Stimulated activated CD4-positive, alpha-beta T cell treated with anti-CD3 and anti-CD28 coated beads, Interleukin-4, amount 100 ng/mL, for 1 hour (primary cell): ENCODE results near the gene FBP1.

ENCODE experiments used
- DNase-seq: peaks from one replicate; pipeline ENCODE4 v3.0.0-alpha.2; 2020

FBP1 gene

DNA sequence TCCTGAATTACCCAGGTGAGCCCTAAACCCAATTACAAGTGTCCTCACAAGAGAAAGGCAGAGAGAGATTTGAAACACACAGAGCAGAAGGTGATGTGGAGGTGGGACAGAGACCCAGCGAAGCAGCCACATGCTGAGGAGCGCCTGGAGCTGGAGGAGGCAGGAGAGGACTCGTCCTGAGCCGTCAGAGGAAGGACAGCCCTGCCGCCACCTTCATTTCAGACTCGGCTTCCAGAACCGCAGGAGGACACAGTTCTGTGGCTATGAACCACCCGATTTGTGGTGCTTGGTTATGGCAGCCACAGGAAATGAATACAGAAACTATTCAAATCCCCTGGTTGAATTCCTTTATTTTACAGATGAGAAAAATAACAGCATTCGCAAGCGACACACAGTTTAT is 16.4 kb upstream of the FBP1 start:
- no peak for DNase-seq

DNA sequence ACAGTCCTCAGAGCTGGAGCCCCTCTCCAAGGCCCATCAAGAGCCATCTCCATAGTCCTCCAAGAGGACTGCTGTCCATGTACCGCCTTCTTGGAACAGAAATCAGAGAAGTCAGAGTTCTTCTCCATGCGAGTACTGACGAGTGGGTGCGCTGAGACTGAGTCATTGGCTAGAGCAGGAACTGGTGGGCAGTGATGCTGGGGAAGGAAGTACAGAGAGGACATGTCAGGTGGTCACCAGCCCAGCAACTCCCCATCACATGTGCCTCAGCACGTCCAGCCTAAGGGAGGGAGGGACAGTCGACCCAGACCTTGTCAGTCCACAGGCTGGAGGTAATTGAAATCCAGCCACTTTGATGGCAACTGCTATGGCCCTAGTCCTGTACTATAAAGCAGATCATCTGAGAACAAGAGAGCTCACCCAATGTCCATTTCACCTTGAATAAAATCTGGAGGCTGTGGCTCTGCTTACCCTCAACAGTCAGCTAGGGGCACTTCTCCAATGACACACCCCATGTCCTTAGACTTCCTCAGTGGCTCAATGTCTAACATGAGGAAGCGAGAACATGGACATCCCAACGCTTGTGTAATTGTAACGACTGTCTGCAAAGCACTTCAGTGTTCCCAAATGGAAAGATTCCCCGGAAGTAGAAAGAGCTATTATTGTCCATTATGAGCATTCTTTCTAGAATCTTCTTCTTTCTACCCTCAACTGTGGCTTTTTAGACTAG is 15.0 kb upstream of the FBP1 start:
- no peak for DNase-seq

DNA sequence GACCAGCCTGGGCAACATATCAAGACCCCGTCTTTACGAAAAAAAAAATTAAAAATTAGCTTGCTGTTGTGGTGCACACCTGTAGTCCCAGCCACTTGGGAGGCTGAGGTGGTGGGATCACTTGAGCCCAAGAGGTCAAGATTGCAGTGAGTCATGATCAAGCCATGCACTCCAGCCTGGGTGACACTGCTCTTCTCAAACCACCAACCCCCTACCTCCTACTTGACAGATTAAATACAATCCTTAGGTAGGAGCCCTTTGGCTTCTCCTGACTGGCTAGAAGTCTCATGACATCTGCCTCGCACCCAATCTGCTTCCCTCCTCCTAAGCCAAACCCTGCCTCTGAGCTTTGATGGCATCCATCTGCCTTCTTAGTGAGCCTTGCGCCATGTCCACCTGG is 11.6 kb upstream of the FBP1 start:
- DNase-seq = no peak

DNA sequence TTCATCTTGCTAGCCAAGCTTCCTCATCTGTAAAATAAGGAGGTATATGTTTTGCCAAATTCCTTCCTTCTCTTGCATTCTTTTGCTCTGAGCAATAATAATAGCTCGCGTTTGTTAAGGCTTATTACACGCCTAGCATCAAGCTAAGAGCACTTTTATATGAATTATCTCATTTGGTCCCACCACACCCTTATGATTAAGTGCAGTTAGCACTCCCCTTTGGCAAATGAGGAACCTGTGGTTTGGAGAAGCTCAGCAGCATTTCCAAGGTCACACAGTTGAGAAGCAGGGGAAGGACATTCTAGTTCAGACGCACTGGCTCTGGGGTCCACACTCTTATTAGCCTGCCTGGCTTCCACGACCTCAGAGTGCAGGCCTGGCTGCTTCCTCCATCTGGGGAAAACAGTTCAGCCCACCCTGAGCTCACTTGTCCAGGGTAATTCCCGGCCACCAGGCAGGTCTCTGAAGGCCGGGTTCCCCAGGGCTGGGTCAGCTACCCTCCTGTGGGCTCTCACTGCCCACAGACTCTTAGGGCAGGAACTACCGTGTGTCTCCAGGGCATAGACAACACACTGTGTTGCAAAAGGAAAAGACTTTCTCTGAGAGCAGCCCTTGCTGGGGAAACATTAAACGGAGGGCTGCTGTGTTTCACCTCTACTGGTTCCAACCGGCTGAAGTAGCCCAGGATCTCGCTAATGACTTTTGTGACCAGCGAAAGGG is 9.9 kb upstream of the FBP1 start:
- DNase-seq = no peak

DNA sequence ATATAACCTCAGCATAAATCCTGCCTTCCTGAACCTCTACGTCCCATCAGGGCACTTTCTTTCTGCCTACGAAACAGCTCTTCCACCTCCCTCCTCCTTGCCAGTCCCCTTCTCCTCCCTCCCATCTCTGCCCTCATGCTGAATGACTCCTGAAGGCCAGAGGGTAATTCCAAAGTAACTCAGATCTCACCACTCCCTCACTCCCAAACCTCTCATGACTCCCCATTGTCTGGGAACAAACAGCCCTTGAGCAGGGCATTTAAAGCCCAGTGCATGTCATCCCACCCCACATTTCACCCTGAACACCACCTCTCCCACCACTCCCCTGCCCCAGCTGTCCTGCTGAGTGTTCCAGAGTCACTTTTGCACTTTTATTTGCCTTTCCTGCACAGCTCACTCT is 8.9 kb upstream of the FBP1 start:
- no peak for DNase-seq

DNA sequence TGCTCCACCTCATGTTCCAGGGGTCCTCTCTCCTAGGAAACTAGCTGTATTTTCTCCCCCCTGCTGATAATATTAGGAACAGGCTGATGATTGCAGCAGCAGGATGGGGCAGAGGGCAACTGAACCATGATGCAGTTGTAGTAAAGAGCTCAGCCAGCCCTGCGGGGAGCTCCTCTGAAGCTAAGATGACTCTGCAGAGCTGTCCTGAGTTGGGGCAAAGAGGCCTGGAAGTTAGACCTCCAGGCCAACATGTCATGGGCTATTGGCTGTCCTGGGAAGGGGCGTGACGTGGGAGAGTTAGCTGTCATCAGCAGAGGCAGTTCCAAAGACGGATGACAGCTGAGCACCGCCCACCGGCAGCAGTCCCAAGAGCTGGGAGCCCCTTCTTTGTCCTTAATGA is 6.6 kb upstream of the FBP1 start:
- DNase-seq = no peak

DNA sequence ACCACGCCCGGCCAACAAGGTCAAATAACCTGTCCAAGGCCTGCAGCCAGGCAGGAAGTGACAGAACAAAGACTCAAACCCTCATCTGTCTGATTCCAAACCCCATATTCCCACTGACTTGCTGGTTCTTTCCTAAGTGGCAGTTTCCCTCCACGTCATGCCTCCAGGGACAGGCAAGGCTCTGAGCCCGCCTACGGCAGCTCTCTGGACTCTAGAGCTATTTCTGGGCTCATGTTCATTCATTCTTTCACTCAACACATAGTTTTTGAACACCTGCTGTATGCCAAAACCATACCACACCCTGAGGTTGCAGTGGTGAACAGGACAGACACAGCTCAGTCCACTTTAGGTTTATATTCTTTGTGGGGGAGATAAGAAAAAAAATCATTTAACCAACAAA is 5.2 kb upstream of the FBP1 start:
- DNase-seq = no peak

DNA sequence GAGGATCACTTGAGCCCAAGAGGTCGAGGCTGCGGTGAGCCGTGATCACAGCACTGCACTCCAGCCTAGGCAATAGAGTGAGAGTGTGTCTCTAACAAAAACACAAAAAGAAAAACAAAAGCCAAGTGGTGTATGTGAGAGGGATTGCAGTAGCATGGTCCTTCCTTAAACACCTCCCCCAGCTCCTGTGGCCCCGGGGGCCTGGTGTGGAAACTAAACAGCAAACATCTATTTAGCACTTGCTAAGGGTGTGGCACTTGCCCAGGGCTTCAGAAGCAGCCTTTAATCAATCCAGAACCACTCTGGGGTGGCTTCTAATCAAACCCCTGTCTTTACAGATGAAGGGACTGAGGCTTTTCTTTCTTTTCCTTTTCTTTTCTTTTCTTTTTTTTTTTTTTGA is 4.4 kb upstream of the FBP1 start:
- no peak for DNase-seq

DNA sequence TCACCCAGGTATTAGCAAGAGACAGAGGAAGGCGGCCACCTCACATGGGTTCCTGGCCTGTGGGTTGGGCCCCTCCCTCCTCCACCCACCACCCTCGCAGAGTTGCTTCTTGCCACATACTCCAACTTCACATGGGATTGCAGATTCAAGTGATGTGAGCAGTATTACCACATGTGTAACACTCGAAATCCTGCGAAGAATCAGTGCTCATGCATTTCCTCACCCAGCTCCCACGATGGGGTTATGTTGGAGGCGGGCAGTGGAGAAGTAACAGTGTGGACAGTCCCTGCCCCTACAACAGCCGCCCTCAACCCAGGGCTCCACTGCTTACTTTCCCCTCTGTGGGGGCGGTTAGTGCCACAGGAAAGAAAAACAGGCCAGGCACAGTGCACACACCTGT is 3.9 kb upstream of the FBP1 start:
- DNase-seq = no peak

DNA sequence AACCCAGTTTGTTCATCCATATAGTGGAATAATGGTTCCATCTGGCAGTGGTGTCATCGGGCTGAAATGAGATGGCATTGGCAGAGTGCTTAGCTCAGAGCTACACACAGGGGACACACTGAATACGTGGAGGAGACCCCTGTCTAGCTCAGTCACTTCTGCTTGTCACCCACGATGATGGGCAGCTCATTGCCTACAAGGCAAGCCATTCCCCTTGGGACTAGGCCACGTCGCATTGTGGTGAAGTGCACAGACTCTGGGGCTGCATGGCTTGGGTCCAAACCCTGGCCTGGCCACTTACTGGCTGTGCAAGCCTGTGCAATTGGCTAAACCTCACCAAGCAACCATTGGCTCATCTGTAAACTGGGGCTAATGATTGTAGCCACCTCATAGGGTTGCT is 3.2 kb upstream of the FBP1 start:
- DNase-seq = no peak

DNA sequence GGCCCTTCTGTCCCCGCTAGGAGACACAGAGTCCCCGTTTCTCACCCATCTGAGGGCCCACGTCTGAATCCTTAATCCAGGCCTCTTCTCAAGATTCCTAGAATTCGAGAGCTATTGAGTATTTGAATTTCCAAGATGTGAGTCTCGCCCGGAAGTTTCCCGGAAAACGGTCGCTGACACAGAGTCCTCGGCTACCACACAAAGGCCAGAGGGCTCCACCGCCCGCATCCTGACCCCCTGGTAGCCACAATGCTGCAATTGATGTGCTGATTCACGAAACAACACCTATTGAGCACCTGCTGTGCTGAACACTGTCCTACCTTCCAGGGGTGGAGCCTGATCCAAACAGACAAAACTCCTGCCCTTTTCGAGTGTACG is 670 bp upstream of the FBP1 start:
- no peak for DNase-seq

DNA sequence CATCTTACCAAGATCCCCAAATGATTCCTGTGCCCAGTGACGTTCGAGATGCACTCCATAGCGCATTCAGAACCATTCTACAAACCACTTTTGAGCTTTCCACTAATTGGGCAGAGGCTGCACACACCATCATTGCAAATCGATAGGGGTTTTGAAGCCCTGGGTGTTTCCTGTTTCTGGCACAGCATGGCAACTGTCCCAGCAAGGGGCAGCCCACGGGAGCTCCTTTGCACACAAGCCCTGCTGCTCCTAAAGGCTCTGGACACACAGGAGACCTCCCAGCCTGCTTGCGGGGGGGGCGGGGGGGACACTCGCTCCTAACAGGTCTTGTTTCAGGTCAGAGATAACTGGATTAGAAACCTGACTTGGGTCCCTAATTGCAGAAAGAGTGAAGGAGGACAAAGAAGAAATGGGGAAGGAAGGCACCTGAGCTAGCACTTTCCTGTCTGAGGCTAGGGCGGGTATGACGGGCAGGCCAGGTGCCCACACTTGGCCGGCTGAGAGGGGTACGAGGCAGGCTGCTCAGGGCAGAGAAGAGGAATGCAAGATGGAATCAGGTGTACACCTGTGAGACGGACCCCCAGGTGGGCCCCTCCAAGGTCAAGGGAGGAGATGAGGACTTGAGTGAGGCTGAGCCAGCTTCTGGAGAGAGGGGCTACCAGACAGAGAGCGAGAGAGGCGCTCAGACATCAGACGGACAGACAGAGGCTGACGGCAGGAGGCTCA is 820 bp downstream of the FBP1 start:
- DNase-seq = no peak

DNA sequence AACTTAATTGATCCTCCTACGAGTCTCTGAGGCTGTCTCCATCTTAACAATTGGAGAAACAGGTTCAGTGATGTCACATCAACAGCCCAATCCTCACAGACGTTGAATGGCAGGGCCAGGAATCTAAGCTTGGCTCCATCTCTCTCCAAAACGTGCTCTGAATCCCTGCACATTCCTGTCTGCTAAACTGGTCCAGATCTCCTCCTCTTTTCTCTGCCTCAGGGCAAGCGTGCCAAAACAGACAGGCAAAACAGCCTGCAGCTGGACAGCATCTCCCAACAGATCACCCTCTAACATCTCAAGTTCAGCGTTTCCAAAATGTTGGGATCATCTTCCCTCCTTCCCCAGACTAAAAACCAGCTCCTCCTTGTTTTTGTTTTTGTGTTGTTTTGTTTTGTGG is 6.6 kb downstream of the FBP1 start:
- DNase-seq = no peak

DNA sequence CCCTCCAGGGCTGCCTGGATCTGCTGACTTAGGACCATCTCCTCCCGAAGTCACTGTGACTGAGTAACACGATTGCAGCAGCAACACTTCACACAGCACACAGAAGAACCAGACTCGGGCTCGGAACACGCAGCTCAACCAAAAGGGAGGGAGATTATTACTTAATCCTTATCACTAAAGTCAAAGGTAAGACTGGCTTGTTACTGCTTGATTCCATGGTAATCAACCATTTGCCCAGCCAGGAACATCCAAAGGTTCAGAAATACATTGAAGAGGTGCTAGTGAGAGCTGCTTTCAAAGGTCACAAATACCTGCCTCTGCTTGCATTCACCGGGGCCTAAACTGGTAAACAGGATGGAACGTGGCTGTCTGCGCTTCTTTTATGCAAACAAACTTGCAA is 7.7 kb downstream of the FBP1 start:
- DNase-seq = no peak

DNA sequence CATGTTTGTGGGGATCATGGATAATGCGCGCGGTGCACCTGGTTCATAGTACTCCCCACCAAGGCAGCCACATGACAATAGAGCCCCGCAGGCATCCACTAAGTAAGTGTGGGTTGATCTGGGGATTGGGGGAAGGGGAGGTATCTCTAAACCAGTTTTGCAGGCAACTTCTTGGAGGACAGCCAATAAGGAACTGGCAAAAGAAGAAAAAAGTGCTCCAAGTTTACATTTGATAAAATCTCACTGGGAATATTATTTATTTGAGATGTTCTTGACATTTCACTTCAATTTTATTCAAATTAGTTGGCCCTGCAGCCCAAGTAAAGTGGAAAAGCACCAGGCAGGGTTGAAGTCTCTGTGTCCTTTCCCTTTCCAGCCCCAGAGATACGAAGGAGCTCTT is 8.5 kb downstream of the FBP1 start:
- no peak for DNase-seq

DNA sequence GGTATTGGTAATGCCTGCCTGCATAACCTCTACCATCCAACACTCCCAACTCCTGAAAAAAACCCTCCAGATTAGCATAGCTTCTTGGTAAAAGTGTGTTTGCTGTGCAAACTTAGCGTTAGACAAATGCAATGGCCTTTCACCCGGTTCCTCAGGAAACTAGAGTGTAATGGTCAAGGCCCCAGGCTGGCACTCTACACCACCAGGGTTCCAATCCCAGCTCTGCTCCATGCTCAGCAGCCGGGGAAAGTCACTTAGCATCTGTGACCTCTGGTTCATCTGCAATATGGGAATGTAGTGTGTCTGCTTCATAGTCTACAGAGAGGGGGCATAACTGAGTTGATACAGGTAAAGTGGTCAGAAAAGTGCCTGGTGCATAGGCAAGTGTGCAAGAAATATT is 9.0 kb downstream of the FBP1 start:
- no peak for DNase-seq

DNA sequence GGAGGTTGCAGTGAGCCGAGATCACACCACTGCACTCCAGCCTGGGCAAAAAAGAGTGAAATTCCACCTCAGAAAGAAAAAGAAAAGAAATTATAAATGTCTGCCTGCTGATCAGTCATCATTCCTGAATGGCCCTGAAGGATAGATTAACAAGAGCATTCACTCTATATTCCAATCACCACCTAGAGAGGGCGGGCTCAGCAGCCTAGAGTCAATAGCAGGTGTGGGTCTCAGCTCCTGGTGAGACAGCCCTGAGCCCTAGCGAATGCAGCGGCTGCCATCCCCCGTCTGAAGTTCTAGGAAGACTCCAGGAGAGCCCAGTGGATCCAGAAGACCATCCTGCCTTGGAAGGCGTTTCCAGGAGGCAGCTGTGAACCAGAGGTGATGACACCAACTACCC is 12.0 kb downstream of the FBP1 start:
- DNase-seq = no peak

DNA sequence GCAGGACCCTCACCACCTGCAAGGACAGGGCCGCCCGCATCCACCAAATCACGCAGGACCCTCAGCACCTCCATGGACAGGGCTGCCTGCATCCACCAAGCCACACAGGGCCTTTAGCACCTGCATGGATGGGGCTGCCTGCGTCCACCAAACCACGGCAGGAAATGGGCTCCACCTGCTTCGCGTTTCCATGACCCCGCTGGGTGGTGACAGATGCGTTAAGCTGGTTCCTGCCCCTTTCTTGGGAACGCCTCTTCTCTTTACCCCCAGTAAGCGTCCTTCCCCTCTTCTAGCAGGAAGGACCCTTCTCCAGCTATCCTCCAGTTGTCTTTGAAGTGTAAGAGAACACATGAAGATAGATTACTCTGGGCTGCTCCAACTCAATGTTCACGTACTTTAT is 13.5 kb downstream of the FBP1 start:
- no peak for DNase-seq

DNA sequence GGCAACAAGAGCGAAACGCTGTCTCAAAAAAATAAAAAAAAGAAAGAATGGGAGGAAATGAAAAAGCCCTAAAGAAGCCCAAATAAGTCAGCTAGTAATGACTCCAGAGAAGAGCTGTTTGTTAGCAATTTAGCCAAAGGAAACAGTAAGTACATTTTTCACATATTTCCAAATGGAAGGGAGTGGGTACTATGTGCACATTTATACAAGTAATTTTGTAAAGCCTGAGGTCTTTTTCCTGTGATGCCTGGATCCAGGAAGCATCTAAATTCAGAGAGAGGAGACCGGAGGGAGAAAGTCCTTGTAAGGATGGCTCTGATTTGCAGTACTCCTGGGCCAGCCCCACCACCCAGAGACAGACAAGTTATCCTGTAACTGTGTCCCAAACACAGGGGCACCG is 14.7 kb downstream of the FBP1 start:
- no peak for DNase-seq

DNA sequence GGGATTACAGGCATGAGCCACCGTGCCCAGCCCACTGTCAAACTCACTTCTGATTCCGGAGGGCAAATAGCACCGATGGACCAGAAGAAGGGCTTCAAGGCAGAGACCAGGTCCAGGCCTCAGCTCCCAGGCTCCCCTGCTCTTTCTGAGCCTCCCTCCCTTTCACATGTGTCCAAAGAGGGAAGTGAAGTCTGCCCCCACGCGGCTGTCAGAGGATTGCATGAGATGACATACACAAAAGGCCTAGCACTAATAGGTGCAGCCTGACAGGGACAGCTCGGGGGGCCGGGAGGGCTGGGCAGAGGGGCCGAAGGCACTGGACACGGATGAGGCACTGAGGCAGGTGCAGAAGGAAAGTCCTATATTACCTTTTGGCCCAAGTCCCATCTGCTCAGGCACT is 16.1 kb downstream of the FBP1 start:
- DNase-seq = peak; percentile 25

DNA sequence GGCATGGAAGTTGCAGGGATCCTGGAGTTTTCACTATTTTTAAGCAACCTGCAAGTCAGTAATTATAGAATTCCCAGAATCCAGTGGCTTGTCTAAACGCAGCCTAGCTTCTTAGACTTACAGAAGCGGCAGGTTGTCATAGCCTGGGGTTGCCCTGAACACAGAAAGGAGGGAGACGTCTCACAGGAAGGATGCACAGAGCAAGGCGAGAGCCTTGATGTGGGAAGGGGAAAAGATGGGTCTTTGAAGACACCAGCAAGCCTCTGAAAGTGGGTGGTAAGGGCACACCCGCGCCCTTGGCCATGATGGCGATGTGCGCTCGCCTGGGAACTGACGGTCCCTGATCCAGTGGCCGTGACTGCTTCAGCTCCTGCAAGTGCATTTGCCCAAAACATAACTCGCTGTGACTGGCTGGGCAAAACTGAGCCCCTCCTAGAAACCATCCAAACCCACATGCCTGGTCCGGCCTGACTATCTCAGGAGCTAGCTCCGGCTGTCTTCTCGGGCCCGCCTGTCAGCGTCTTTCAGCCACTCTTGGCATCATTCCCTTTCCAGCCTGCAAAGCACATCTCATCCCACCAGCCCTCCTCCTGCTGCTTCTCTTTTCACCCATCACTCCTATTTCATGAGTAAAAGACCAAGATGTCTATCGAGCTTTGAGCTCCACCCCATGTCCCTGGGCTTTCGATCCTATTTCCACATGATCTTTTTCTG is 17.1 kb downstream of the FBP1 start:
- no peak for DNase-seq

DNA sequence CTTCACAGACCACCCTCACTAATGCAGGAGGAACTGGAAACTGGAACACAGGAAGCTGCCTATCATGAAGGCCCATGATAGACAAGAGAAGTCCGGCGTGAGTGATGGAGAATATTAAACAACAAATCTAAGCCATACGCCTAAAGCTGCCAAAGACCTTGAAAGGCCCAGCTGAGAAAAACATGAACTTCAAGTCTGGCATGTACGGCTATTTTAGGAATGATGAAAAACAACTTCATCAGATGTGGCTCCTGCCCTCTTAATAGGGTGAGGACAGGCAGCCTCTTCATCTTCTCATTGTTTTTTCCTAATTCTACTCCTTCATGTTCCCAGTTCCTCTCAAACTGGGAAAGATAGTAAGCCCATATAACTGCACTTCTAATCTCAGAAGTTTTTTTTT is 20.3 kb downstream of the FBP1 start:
- DNase-seq = no peak

DNA sequence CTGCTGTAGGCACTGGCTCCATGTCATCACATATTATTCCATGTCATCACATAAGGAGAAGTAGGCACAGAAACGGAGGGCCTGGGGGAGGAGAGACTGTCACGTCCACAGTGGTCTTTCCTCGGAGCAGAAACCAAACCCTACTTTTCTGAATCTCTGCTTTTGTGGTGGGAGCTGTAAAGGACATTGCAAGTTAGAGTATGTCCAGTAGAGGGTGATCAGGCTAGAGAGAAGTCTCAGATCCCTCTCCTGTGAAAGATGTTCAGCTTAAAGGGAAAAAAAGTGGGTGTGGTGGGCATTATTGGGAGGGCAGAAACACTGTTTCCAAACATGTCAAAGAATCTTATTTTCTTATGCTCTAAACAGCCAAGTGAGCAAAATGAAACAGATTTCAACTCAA is 26.3 kb downstream of the FBP1 start:
- no peak for DNase-seq

DNA sequence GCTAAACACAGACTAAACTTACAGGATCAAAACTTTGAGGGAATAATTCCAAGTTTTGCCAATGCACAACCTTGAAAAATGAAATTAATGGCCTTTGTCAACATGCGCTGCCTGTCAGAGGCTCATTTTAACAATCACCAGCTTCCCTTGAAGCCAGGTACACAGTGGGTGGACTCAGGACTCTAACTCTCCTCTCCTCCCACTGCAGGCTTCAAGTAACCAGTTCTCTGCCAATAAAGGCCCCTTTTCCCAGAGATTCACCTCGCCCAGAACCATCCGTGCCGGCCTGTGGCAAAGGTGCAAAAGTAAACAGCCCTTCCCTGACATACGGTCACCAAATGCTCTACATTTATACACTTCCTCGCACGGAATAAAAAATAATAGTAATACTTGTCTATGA is 27.2 kb downstream of the FBP1 start:
- no peak for DNase-seq
